ENCODE results near the gene ZRANB3. TPM values are rescaled to one million over a fixed set of nuclear protein-coding genes. Genes with fewer than 3 reads are reported as not detected.

ZRANB3 gene
- total RNA-seq, 1 donor from 2014 or later: 18.6 TPM

DNA sequence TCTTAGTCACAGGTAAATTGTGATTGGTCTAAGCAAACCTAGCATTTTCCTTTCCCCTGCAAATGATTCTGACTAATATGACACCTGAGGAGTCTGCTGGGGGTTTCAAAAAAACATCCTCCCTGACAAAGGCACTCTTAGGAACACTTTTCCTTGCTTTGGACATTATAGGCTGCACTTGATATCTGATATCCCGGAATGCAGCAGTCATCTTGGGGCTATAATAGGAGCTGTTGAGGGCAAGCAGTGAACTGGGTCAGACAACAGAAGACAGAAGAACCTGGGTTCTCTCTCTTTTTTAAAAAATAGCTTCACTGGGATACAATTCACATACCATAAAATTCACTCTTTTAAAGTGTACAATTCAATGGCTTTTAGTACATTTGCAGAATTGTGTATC, 249.6 kb downstream of the ZRANB3 start:
- no peaks in the 10 kb centered on the region for H3K27me3 Mint-ChIP-seq (ENCODE audit: low read depth)
- no peaks in the 10 kb centered on the region for H3K9me3 Mint-ChIP-seq
- no peak for TF ChIP-seq CTCF (conservative IDR thresholded peaks at IDR 0.05)
- H3K27ac Mint-ChIP-seq (ENCODE audit: unreplicated experiment): no peak overlapping the region
- no peak for DNase-seq (ENCODE audit: low read depth, low spot score)
- H3K36me3 Mint-ChIP-seq (ENCODE audit: low read depth): no peaks in the 10 kb centered on the region
- H3K4me3 Mint-ChIP-seq: no peak overlapping the region
- no peaks in the 10 kb centered on the region for H3K4me1 Mint-ChIP-seq

GRCh38 chr2:135279209-135279608, 251.8 kb downstream of the ZRANB3 start:
- no peak overlapping the region for H3K27ac Mint-ChIP-seq (ENCODE audit: unreplicated experiment)
- no peaks in the 10 kb centered on the region for H3K9me3 Mint-ChIP-seq
- DNase-seq (ENCODE audit: low read depth, low spot score): no peak
- H3K27me3 Mint-ChIP-seq (ENCODE audit: low read depth): no peaks in the 10 kb centered on the region
- no peak overlapping the region for H3K4me3 Mint-ChIP-seq
- peaks cover 1% of the 10 kb centered on the region for H3K36me3 Mint-ChIP-seq (ENCODE audit: low read depth)
- H3K4me1 Mint-ChIP-seq: no peaks in the 10 kb centered on the region
- TF ChIP-seq CTCF (conservative IDR thresholded peaks at IDR 0.05): no peak

- no peaks in the 10 kb centered on the region for H3K9me3 Mint-ChIP-seq
- no peaks in the 10 kb centered on the region for H3K27me3 Mint-ChIP-seq (ENCODE audit: low read depth)
- no peak for DNase-seq (ENCODE audit: low read depth, low spot score)
- TF ChIP-seq CTCF (conservative IDR thresholded peaks at IDR 0.05): no peak
- H3K4me1 Mint-ChIP-seq: no peaks in the 10 kb centered on the region
- H3K36me3 Mint-ChIP-seq (ENCODE audit: low read depth): peaks cover 10% of the 10 kb centered on the region
- H3K4me3 Mint-ChIP-seq: no peak overlapping the region
- H3K27ac Mint-ChIP-seq (ENCODE audit: unreplicated experiment): no peak overlapping the region
These were observed 254.5 kb downstream of the ZRANB3 start for GRCh38 chr2:135276525-135276924.

DNA sequence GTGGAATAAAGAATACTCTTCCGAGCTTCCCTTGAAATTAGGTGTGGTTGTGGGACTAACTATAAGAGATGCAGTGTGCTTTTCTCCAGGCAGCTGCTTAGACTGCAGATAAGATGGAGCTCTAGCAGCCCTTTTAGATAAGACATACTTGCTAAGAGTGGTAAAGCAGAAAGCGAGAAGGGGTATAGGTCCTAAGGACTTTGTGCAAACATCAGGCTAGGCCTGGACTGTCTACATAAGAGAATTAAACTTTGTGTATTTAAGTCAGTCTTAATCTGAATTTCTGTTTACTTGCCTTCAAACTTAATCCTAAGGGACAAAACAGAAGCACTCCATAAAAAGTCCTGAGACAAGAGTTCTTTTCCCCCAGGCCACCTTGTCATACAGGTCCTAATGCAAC, 260.0 kb downstream of the ZRANB3 start:
- Mint-ChIP-seq H3K9me3 (no peaks in the 10 kb centered on the region), H3K4me3 (no peak overlapping the region), H3K4me1 (no peaks in the 10 kb centered on the region), H3K27me3 (ENCODE audit: low read depth) (no peaks in the 10 kb centered on the region), H3K27ac (ENCODE audit: unreplicated experiment) (no peak overlapping the region), H3K36me3 (ENCODE audit: low read depth) (peaks cover 10% of the 10 kb centered on the region)
- TF ChIP-seq CTCF (conservative IDR thresholded peaks at IDR 0.05): no peak
- no peak for DNase-seq (ENCODE audit: low read depth, low spot score)

- no peak for DNase-seq (ENCODE audit: low read depth, low spot score)
- no peaks in the 10 kb centered on the region for H3K9me3 Mint-ChIP-seq
- H3K4me3 Mint-ChIP-seq: no peak overlapping the region
- no peak overlapping the region for H3K27ac Mint-ChIP-seq (ENCODE audit: unreplicated experiment)
- TF ChIP-seq CTCF (conservative IDR thresholded peaks at IDR 0.05): no peak
- H3K27me3 Mint-ChIP-seq (ENCODE audit: low read depth): no peaks in the 10 kb centered on the region
- H3K36me3 Mint-ChIP-seq (ENCODE audit: low read depth): no peaks in the 10 kb centered on the region
- H3K4me1 Mint-ChIP-seq: no peaks in the 10 kb centered on the region
These were observed 265.0 kb downstream of the ZRANB3 start for GRCh38 chr2:135265960-135266490.

- TF ChIP-seq CTCF (conservative IDR thresholded peaks at IDR 0.05): no peak
- Mint-ChIP-seq H3K4me3 (no peak overlapping the region), H3K27ac (ENCODE audit: unreplicated experiment) (no peak overlapping the region), H3K9me3 (no peaks in the 10 kb centered on the region), H3K27me3 (ENCODE audit: low read depth) (no peaks in the 10 kb centered on the region), H3K4me1 (no peaks in the 10 kb centered on the region), H3K36me3 (ENCODE audit: low read depth) (peaks cover 3% of the 10 kb centered on the region)
- no peak for DNase-seq (ENCODE audit: low read depth, low spot score)
These were observed 271.9 kb downstream of the ZRANB3 start for GRCh38 chr2:135259123-135259522.
